Trophoblast cell (in vitro differentiated cells and primary cell): ENCODE data around the gene CERK. TPM values are rescaled to one million over a fixed set of nuclear protein-coding genes. Genes with fewer than 3 reads are reported as not detected.
A peak's percentile ranks its signal among the peaks of the same experiment; 100 is the strongest.
"Not testable (repeated sequence)": the region's sequence is repeated elsewhere in the genome, so short reads cannot be mapped to it uniquely, and the experiment has no call there.

Experiments
- DNase-seq, 2 donors: peaks; one replicate each; pipeline ENCODE4 v3.0.0-alpha.2; 2016
- H2AFZ ChIP-seq: 2 replicates; pipeline ENCODE4 v1.6.1; 2013; ENCODE audit warnings: low read length, moderate library complexity, mild to moderate bottlenecking; ENCODE audit not compliant: insufficient read depth, poor library complexity
- H2AK5ac ChIP-seq: 2 replicates; pipeline ENCODE4 v1.6.1; 2013; ENCODE audit warnings: mild to moderate bottlenecking, low read length
- H2BK120ac ChIP-seq: 2 replicates; pipeline ENCODE4 v1.6.1; 2013; ENCODE audit warnings: low read length, mild to moderate bottlenecking, moderate library complexity; ENCODE audit not compliant: insufficient read depth, poor library complexity
- H2BK12ac ChIP-seq: 2 replicates; pipeline ENCODE4 v1.6.1; 2013; ENCODE audit warnings: mild to moderate bottlenecking, low read length, moderate library complexity
- H2BK5ac ChIP-seq: 2 replicates; pipeline ENCODE4 v1.6.1; 2013; ENCODE audit warnings: low read length, low read depth, moderate library complexity, mild to moderate bottlenecking; ENCODE audit not compliant: poor library complexity
- H3K14ac ChIP-seq: 2 replicates; pipeline ENCODE4 v1.6.1; 2013; ENCODE audit warnings: mild to moderate bottlenecking, low read length
- H3K18ac ChIP-seq: 2 replicates; pipeline ENCODE4 v1.6.1; 2013; ENCODE audit warnings: mild to moderate bottlenecking, low read length
- H3K23ac ChIP-seq: 2 replicates; pipeline ENCODE4 v1.6.1; 2013; ENCODE audit warnings: low read length
- H3K27ac ChIP-seq: 2 replicates; pipeline ENCODE4 v1.5.1; 2013; ENCODE audit warnings: low read depth, mild to moderate bottlenecking, inconsistent platforms, low read length, moderate library complexity
- H3K27me3 ChIP-seq: 2 replicates; pipeline ENCODE4 v1.6.1; 2013; ENCODE audit warnings: inconsistent platforms, mild to moderate bottlenecking, low read length, moderate library complexity; ENCODE audit not compliant: insufficient read depth
- H3K36me3 ChIP-seq, 2 experiments: 1 replicate in 1 of 2; 2 replicates in 1 of 2; pipeline ENCODE4 v1.6.1; 2013; ENCODE audit warnings: low read length in 2 of 2, mild to moderate bottlenecking in 2 of 2, moderate library complexity in 1 of 2; ENCODE audit not compliant: insufficient read depth in 2 of 2, control insufficient read depth in 1 of 2
- H3K4ac ChIP-seq: 2 replicates; pipeline ENCODE4 v1.6.1; 2013; ENCODE audit warnings: low read depth, mild to moderate bottlenecking, low read length, moderate library complexity
- H3K4me1 ChIP-seq, 2 experiments: 1 replicate in 1 of 2; 2 replicates in 1 of 2; pipeline ENCODE4 v1.6.1; 2013; ENCODE audit warnings: low read length in 2 of 2, mild to moderate bottlenecking in 2 of 2, moderate library complexity in 1 of 2; ENCODE audit not compliant: insufficient read depth in 2 of 2, control insufficient read depth in 1 of 2
- H3K4me2 ChIP-seq: 2 replicates; pipeline ENCODE4 v1.6.1; 2013; ENCODE audit warnings: inconsistent platforms, mild to moderate bottlenecking, low read length, moderate library complexity
- H3K4me3 ChIP-seq: 2 replicates; pipeline ENCODE4 v1.5.1; 2013; ENCODE audit warnings: mild to moderate bottlenecking, low read depth, low read length, inconsistent platforms
- H3K79me1 ChIP-seq: one replicate; pipeline ENCODE4 v1.6.1; 2013; ENCODE audit warnings: low read length
- H3K79me2 ChIP-seq: 2 replicates; pipeline ENCODE4 v1.6.1; 2013; ENCODE audit warnings: low read length, mild to moderate bottlenecking; ENCODE audit not compliant: control insufficient read depth, insufficient read depth, poor library complexity
- H3K9ac ChIP-seq: 2 replicates; pipeline ENCODE4 v1.6.1; 2013; ENCODE audit warnings: mild to moderate bottlenecking, low read length
- H3K9me3 ChIP-seq: 2 replicates; pipeline ENCODE4 v1.6.1; 2013; ENCODE audit warnings: low read depth, mild to moderate bottlenecking, control low read depth, inconsistent platforms, low read length; ENCODE audit not compliant: insufficient read depth
- H4K12ac ChIP-seq: 2 replicates; pipeline ENCODE4 v1.6.1; 2013; ENCODE audit warnings: low read depth, mild to moderate bottlenecking, low read length, moderate library complexity
- H4K8ac ChIP-seq: 2 replicates; pipeline ENCODE4 v1.6.1; 2013; ENCODE audit warnings: low read depth, mild to moderate bottlenecking, low read length, moderate library complexity
- H4K91ac ChIP-seq: one replicate; pipeline ENCODE4 v1.6.1; 2013; ENCODE audit warnings: low read depth, mild to moderate bottlenecking, low read length, moderate library complexity
- WGBS: extraction: QIAGEN DNeasy Blood & Tissue Kit; methylation state at CpG from one replicate; pipeline ENCODE4 v1.1.7; 2013; ENCODE audit warnings: missing lambda C conversion rate; ENCODE audit not compliant: insufficient read length, insufficient coverage; ENCODE audit errors: extremely low coverage; 5-methylcytosine and 5-hydroxymethylcytosine counted together
- polyA plus RNA-seq: library from polyadenylated mRNA; stranded (reverse); fragments of 200-250 nt; gene quantifications from 2 replicates; pipeline ENCODE4 v1.2.3, GENCODE V29; 2013

Gene CERK
- 19.8 and 21.2 TPM in 2 replicates for polyA plus RNA-seq

DNA sequence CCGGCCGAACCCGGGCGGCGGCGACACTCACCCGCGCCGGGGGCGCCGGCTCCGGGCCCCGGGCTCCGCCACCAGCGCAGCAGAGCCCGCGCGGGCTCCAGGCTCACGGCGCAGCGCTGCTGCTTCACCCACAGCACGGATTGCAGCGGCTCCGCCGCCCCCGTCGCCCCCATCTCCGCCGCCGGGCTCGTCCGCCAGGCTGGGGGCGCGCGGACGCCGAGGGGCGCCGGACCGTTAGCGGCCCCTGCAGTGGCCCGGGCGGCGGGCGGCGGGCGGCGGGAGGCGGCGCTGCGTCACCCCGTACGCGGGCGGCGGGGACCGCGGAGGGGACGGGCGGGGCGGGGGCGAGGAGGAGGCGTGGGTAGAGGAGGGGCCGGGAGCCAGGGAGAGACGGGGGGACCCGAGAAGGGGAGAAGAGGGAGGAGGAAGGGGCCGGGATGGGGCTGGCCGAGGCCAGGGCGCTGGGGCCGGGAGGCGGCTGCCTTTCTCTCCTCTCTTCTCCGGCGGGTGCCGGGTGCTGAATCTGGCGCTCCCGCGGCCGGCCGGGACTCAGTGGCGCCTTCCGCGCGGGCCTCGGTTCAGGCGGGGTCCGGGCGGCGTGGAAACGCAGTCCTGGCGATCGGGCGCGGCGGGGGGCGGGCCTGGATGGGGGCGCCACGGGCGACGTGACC is at the start of gene CERK:
Gene CERK (minus strand): TSS at position 277 of the 671 bp plus-strand sequence. CDS start 104 bp downstream, at position 173.
- peak within 1 kb of the TSS; percentile 75 for H3K9ac ChIP-seq
- H4K8ac ChIP-seq: peak within 1 kb of the TSS; percentile 81
- no CpG with 5 or more reads among the region's 99 CpGs for WGBS
- H3K27me3 ChIP-seq: no peaks in the 10 kb centered on the region
- peak within 1 kb of the TSS; percentile 37 for H4K12ac ChIP-seq
- H2BK5ac ChIP-seq: peak within 1 kb of the TSS; percentile 57
- peak within 1 kb of the TSS; percentile 88 for H4K91ac ChIP-seq
- peak within 1 kb of the TSS; percentile 82 for H3K14ac ChIP-seq
- H3K36me3 ChIP-seq: no peaks in the 10 kb centered on the region
- H3K79me2 ChIP-seq: peaks cover 4% of the 10 kb centered on the region
- H3K4me2 ChIP-seq: peak within 1 kb of the TSS; percentile 78
- H3K4me3 ChIP-seq: peak within 1 kb of the TSS; percentile 89
- peak within 1 kb of the TSS; percentile 81 for H3K18ac ChIP-seq
- peaks cover 8% of the 10 kb centered on the region for H3K79me1 ChIP-seq
- peak within 1 kb of the TSS; percentile 3 for H2AK5ac ChIP-seq
- H3K4me1 ChIP-seq: peaks cover 30 to 42% of the 10 kb centered on the region in 2 experiments
- peak within 1 kb of the TSS; percentile 54 for H2BK120ac ChIP-seq
- H2BK12ac ChIP-seq: no peak within 1 kb of the TSS
- H3K27ac ChIP-seq: peak within 1 kb of the TSS; percentile 28
- DNase-seq: peak in 1 of 2 donors; percentile 41
- H2AFZ ChIP-seq: peak within 1 kb of the TSS; percentile 97
- H3K23ac ChIP-seq: no peak within 1 kb of the TSS
- peak within 1 kb of the TSS; percentile 59 for H3K4ac ChIP-seq
- H3K9me3 ChIP-seq: no peaks in the 10 kb centered on the region

- no peaks in the 10 kb centered on the region for H3K27me3 ChIP-seq
- H2AK5ac ChIP-seq: no peak overlapping the region
- no peak overlapping the region for H2BK120ac ChIP-seq
- H3K23ac ChIP-seq: no peak overlapping the region
- peaks cover 1% of the 10 kb centered on the region for H3K79me2 ChIP-seq
- peak in 1 of 2 donors; percentile 6 for DNase-seq
- H2BK5ac ChIP-seq: no peak overlapping the region
- no peaks in the 10 kb centered on the region for H3K4me1 ChIP-seq
- H3K4me2 ChIP-seq: no peak overlapping the region
- no peaks in the 10 kb centered on the region for H3K79me1 ChIP-seq
- no peak overlapping the region for H3K18ac ChIP-seq
- H3K14ac ChIP-seq: no peak overlapping the region
- no CpG with 5 or more reads among the region's 3 CpGs for WGBS
- H4K8ac ChIP-seq: no peak overlapping the region
- H4K91ac ChIP-seq: no peak overlapping the region
- no peaks in the 10 kb centered on the region for H3K9me3 ChIP-seq
- no peak overlapping the region for H3K27ac ChIP-seq
- H4K12ac ChIP-seq: no peak overlapping the region
- H2AFZ ChIP-seq: no peak overlapping the region
- H2BK12ac ChIP-seq: no peak overlapping the region
- peaks cover 0 to 2% of the 10 kb centered on the region in 2 experiments for H3K36me3 ChIP-seq
- no peak overlapping the region for H3K4me3 ChIP-seq
- no peak overlapping the region for H3K9ac ChIP-seq
- H3K4ac ChIP-seq: no peak overlapping the region
These were observed 45.7 kb upstream of the CERK start for GRCh38 chr22:46783721-46784120.

DNA sequence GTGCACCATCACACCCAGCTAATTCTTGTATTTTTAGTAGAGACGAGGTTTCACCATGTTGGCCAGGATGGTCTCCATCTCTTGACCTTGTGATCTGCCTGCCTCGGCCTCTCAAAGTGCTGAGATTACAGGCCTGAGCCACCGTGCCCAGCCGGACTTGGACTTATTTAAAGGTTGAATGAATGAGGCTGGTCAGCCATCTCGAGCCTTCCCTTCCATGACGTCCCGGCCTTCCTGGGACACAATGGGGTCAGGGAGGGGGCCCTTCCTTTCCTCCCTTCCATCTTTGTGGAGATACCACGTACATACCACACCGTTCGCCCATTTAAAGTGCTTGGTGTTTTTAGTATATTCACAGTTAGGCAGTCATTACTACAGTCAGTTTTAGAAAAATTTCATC is 44.1 kb upstream of the CERK start:
- H3K4me3 ChIP-seq, H3K4me1 ChIP-seq, H3K79me2 ChIP-seq, H3K4me2 ChIP-seq, H3K36me3 ChIP-seq, H3K27ac ChIP-seq, H2BK120ac ChIP-seq, H4K12ac ChIP-seq, H3K79me1 ChIP-seq, DNase-seq, H3K9me3 ChIP-seq, H3K9ac ChIP-seq, H4K8ac ChIP-seq, H3K14ac ChIP-seq, H2AFZ ChIP-seq, H3K27me3 ChIP-seq, H2BK5ac ChIP-seq, H3K23ac ChIP-seq, H4K91ac ChIP-seq, H3K4ac ChIP-seq, H3K18ac ChIP-seq, H2BK12ac ChIP-seq, H2AK5ac ChIP-seq: not testable (repeated sequence)
- no CpG with 5 or more reads among the region's 10 CpGs for WGBS

DNA sequence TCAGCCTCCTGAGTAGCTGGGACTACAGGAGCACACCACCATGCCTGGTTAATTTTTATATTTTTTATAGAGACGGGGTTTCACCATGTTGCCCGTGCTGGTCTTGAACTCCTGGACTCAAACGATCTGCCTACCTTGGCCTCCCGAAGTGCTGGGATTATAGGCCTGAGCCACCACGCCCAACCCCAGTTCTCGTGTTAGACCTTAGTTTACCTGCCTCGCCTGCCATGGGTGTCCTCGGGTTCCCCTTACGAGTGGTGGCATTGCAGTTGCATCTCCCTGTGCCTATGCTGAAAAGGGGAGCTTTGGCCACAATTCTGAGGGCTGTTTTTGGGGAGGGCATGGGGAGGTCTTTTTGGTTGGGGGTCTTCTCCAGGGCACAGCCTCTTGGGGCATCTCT is 43.2 kb upstream of the CERK start:
- Histone ChIP-seq H3K79me1 (no peaks in the 10 kb centered on the region), H2BK5ac (no peak overlapping the region), H3K4me1 (no peaks in the 10 kb centered on the region), H3K14ac (no peak overlapping the region), H3K23ac (no peak overlapping the region), H3K36me3 (peaks cover 1 to 2% of the 10 kb centered on the region in 2 experiments), H3K27me3 (no peaks in the 10 kb centered on the region), H4K12ac (no peak overlapping the region), H2BK120ac (no peak overlapping the region), H3K9me3 (no peaks in the 10 kb centered on the region), H3K79me2 (peaks cover 5% of the 10 kb centered on the region), H2AFZ (no peak overlapping the region), H3K9ac (no peak overlapping the region), H2BK12ac (no peak overlapping the region), H3K18ac (no peak overlapping the region), H3K4me3 (no peak overlapping the region), H3K4me2 (no peak overlapping the region), H4K91ac (no peak overlapping the region), H2AK5ac (no peak overlapping the region), H3K27ac (no peak overlapping the region), H3K4ac (no peak overlapping the region), H4K8ac (no peak overlapping the region)
- WGBS: no CpG with 5 or more reads among the region's 9 CpGs
- DNase-seq: no peak
